GM23248 (cell line): ENCODE data around the gene SPINT2.

Experiments used
- EZH2 ChIP-seq: fragments of 200-600 bp; sonication (generic); IDR thresholded peaks from 2 replicates; pipeline ENCODE4 v1.6.1; 2018; ENCODE audit warnings: antibody characterized with exemption, mild to moderate bottlenecking; ENCODE audit not compliant: insufficient read depth, poor library complexity, severe bottlenecking
- EZH2phosphoT487 ChIP-seq: fragments of 200-600 bp; sonication (generic); IDR thresholded peaks from 2 replicates; pipeline ENCODE4 v1.6.1; 2018; ENCODE audit warnings: antibody characterized with exemption, moderate library complexity, mild to moderate bottlenecking, low read depth; ENCODE audit not compliant: insufficient read depth

DNA sequence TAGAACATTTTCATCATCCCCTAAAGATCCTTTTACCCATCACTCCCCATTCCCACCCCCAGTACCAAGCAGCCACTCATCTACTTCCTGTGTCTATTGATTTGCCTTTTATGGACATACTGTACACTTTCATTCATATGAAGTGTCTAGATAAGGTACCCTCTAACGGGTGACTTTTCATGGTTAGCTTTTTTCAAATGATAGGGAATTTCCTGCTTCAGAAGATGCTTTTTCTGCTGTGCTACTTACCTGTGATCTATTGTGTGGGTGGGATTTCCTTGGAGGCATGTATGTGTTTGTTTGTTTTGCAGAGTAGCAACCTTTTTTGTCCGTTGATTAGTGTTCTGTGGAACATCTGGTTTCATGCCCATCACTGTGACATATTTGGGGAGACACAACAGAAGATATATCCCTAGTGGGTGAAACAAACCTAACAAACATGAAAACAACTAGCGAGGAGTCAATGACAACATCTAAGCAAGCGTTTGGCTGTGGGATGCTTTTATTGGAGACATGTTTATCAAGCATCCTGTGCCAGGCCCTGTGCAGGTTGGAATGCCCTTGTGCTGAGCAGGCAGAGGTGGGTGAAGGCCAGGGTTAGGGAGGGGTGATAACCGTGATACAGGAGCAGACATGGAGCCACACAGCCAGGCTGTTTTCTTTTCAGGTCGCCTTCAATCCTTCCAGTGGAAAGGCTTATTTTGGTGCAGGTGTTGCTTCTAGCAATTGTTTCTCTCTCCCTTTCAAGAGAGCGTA lies 17.6 kb downstream of the SPINT2 start:
- TF ChIP-seq EZH2phosphoT487 (no peak), EZH2 (no peak)
